ENCODE measurements around the gene RLF. TPM values are rescaled to one million over a fixed set of nuclear protein-coding genes. Genes with fewer than 3 reads are reported as not detected.
"Not testable (repeated sequence)": the region's sequence is repeated elsewhere in the genome, so short reads cannot be mapped to it uniquely, and the experiment has no call there.

RLF gene
- total RNA-seq, 2 donors from 2014 or later: 11.5 to 21.0 TPM

GRCh38 chr1:40174788-40175187 is 13.6 kb downstream of the RLF start:
- intact Hi-C loops (cut with DNase I): no loop called here

GRCh38 chr1:40176989-40177388 is 15.8 kb downstream of the RLF start:
- H3K4me1 ChIP-seq; DNase-seq; H3K9me3 ChIP-seq; H3K36me3 ChIP-seq; H3K27ac ChIP-seq; intact Hi-C loops (cut with DNase I); H3K9ac ChIP-seq (ENCODE audit: low read depth in 2 of 2, low read length in 2 of 2); H3K4me3 ChIP-seq; H3K27me3 ChIP-seq: not testable (repeated sequence)

More at GRCh38 chr1:40174788-40175187, 13.6 kb downstream of the RLF start:
- Histone ChIP-seq H3K27me3 (no peaks in the 10 kb centered on the region), H3K4me3 (no peak overlapping the region), H3K9ac (ENCODE audit: low read depth in 2 of 2, low read length in 2 of 2) (no peak overlapping the region), H3K27ac (no peak overlapping the region), H3K36me3 (no peaks in the 10 kb centered on the region), H3K4me1 (no peaks in the 10 kb centered on the region), H3K9me3 (no peaks in the 10 kb centered on the region)
- no peak for TF ChIP-seq CTCF (IDR thresholded peaks at IDR 0.05)
- DNase-seq: no peak

GRCh38 chr1:40178200-40178599 is 17.0 kb downstream of the RLF start:
- no peaks in the 10 kb centered on the region for H3K36me3 ChIP-seq
- no peaks in the 10 kb centered on the region for H3K9me3 ChIP-seq
- intact Hi-C loops (cut with DNase I): no loop called here
- no peak for TF ChIP-seq CTCF (IDR thresholded peaks at IDR 0.05)
- DNase-seq: no peak
- H3K27ac ChIP-seq: no peak overlapping the region
- H3K4me1 ChIP-seq: no peaks in the 10 kb centered on the region
- H3K4me3 ChIP-seq: no peak overlapping the region
- H3K27me3 ChIP-seq: no peaks in the 10 kb centered on the region
- no peak overlapping the region for H3K9ac ChIP-seq (ENCODE audit: low read depth in 2 of 2, low read length in 2 of 2)

GRCh38 chr1:40179496-40180089 is 18.4 kb downstream of the RLF start:
- no peaks in the 10 kb centered on the region for H3K4me1 ChIP-seq
- intact Hi-C loops (cut with DNase I): no loop called here
- no peak overlapping the region for H3K27ac ChIP-seq
- H3K9me3 ChIP-seq: no peaks in the 10 kb centered on the region
- H3K4me3 ChIP-seq: no peak overlapping the region
- no peak for TF ChIP-seq CTCF (IDR thresholded peaks at IDR 0.05)
- DNase-seq: no peak
- no peaks in the 10 kb centered on the region for H3K27me3 ChIP-seq
- H3K36me3 ChIP-seq: no peaks in the 10 kb centered on the region
- no peak overlapping the region for H3K9ac ChIP-seq (ENCODE audit: low read depth in 2 of 2, low read length in 2 of 2)

- Histone ChIP-seq H3K4me3 (no peak overlapping the region), H3K4me1 (no peaks in the 10 kb centered on the region), H3K27ac (no peak overlapping the region), H3K9me3 (no peaks in the 10 kb centered on the region), H3K27me3 (no peaks in the 10 kb centered on the region), H3K9ac (ENCODE audit: low read depth in 2 of 2, low read length in 2 of 2) (no peak overlapping the region), H3K36me3 (no peaks in the 10 kb centered on the region)
- no peak for TF ChIP-seq CTCF (IDR thresholded peaks at IDR 0.05)
- intact Hi-C loops (cut with DNase I): no loop called here
- no peak for DNase-seq
Measured at GRCh38 chr1:40183055-40183710, 22.0 kb downstream of the RLF start.

- no peak overlapping the region for H3K4me3 ChIP-seq
- no peaks in the 10 kb centered on the region for H3K27me3 ChIP-seq
- H3K9me3 ChIP-seq: no peaks in the 10 kb centered on the region
- DNase-seq: no peak
- intact Hi-C loops (cut with DNase I): no loop called here
- H3K9ac ChIP-seq (ENCODE audit: low read depth in 2 of 2, low read length in 2 of 2): no peak overlapping the region
- no peak for TF ChIP-seq CTCF (IDR thresholded peaks at IDR 0.05)
- no peaks in the 10 kb centered on the region for H3K4me1 ChIP-seq
- H3K36me3 ChIP-seq: no peaks in the 10 kb centered on the region
- H3K27ac ChIP-seq: no peak overlapping the region
Measured at GRCh38 chr1:40184193-40184592, 23.0 kb downstream of the RLF start.

All from colonic mucosa (tissue), 4 donors.